ENCODE measurements around the gene CNOT4.

The CNOT4 gene

GRCh38 chr7:135317676-135318325 is 192.1 kb downstream of the CNOT4 start:
- no peak for DNase-seq

- no peak for DNase-seq
Observed at GRCh38 chr7:135316648-135317313, 193.1 kb downstream of the CNOT4 start.

GRCh38 chr7:135313971-135314370 is 195.9 kb downstream of the CNOT4 start:
- DNase-seq: no peak

All from activated naive CD4-positive, alpha-beta T cell treated with anti-CD3 and anti-CD28 coated beads, Interleukin-2, amount 50 U/mL, for 16 hours (primary cell).